GM19238 (cell line): ENCODE results near the gene ACTG1.
"Not testable (repeated sequence)": the region's sequence is repeated elsewhere in the genome, so short reads cannot be mapped to it uniquely, and the experiment has no call there.

ENCODE experiments used
- DNase-seq: peaks from one replicate; pipeline ENCODE4 v3.0.0; 2011; ENCODE audit warnings: low spot score; ENCODE audit not compliant: insufficient read length

The ACTG1 gene

DNA sequence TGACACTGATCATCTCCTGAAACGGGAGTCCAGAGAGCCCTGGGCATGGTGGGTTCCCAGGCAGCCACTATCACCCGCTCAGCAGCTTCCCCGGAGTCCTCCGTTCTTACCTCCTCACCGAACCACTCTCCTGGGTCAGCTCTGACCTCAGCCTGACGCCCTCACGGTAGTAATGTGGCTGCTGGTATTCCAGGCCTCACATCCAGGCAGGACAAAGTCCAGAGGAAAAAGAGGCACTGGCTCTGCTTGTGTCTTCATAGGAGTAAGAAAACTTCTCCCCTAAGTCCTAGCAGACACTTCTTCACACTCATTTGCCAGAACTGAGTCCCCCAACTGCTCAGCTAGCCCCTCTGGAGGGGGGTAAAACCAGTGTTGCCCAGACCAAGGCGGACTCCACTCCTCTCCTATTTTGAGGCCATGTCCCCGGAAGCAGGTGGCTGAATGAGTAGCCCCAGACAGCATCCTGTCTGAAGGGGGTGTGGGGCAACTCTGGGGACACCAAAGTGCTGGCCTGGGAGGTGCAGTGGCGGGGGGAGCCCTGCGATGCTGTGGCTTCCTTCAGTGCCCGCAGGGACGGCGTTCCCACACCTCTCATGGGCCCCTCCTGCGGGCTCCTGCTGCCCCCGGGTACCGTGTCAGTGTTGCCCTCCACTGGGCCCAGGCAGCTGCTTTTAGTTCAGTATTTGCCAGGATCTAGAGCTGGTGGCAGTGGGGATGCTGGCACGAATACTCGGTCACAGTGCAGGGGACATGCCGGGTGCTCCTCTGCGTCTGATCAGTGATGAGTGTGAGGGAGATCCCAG, 20.9 kb upstream of the ACTG1 start:
- DNase-seq: no peak

- DNase-seq: no peak
These were observed 20.1 kb upstream of the ACTG1 start for GRCh38 chr17:81532490-81533287.

DNA sequence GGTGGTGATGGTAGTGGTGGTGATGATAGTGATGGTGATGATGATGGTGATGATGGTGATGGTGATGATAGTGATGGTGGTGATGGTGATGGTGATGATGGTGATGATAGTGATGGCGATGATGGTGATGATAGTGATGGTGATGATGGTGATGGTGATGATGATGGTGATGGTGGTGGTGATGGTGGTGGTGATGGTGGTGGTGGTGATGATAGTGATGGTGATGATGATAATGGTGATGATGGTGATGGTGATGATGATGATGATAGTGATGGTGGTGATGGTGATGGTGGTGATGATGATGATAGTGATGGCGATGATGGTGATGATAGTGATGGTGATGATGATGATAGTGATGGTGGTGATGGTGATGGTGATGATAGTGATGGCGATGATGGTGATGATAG, 19.4 kb upstream of the ACTG1 start:
- DNase-seq: not testable (repeated sequence)

DNA sequence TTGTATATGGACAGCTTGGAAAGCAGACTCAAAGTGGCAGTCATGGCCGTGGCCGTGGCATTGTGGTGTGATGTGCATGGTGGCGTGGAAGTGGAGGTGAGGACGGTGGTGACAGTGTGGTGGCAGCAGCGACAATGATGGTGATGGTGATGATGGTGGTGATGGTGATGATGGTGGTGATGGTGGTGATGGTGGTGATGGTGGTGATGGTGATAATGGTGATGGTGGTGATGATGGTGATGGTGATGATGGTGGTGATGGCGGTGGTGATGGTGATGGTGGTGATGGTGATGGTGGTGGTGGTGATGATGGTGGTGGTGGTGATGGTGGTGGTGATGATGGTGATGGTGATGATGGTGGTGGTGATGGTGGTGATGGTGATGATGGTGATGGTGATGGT, 18.4 kb upstream of the ACTG1 start:
- not testable (repeated sequence) for DNase-seq

DNA sequence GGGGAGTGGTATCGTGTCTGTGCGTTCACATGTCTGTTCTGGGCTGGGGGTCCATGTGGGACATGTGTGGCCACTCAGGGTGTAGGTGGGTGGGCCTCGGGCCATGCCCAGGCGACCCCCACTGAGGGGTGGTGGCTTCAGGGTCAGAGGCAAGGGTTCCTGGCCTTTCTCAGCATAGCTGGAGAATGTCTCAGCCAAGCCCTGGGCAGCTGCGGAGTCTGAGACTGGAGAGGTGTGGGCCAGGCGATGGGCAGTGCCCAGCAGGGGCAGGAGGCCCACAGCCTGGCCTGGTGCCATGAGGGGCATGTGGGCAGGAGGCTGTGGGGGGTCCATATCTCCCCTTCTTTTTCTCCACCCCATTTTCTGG, 16.8 kb upstream of the ACTG1 start:
- no peak for DNase-seq

GRCh38 chr17:81528651-81529436, 16.2 kb upstream of the ACTG1 start:
- DNase-seq: no peak

DNA sequence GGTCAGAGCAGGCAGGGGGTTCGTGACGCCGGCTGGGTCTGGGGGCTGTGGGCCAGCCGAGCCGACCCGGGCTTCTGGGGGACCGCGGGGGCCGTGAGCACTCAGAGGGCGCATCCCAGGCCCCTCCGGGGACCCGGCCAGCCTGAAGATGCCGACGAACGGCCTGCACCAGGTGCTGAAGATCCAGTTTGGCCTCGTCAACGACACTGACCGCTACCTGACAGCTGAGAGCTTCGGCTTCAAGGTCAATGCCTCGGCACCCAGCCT, 15.7 kb upstream of the ACTG1 start:
- no peak for DNase-seq

DNA sequence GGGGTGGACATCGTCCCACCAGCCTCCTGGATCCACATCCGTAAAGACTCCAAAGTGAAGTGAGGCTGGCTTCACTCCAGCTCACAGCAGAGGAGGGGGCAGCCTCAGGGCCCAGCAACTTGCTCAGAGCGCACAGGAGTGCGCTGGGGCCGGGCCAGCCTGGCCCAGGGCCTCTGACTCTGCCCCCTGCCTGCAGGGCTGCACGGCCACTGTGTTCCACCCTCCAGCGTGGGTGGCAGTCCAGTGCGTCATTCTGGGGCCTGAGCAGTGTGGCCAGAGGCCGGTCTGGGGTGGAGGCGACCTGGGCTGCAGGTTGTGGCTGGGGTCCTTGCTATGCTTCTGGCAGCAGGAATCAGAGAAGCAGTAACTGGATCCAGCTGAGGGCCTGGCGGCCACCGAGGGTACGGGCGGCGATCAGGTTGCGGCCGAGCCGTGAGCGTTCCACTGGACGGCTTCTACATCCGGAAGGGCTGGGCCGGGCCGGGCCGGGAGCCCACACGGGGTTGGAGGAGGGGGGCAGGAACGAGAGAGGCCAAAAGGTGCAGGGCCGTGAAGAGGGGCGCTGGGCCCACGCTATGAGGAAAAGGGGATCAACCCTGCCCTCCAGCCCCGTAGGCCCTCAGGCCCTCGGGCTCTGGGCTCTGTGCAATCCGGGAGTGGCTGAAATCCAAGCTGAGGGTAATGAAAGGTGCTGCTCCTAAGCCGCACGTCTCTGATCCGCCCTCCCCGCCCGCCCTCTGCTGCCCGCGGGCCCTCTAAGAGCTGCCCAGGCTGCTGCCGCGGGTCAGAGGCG, 15.2 kb upstream of the ACTG1 start, which contains the start of gene FSCN2:
Gene FSCN2 (plus strand): TSS at position 787 of the 793 bp plus-strand sequence. CDS start 155 bp downstream, outside the sequence.
- DNase-seq: no peak

DNA sequence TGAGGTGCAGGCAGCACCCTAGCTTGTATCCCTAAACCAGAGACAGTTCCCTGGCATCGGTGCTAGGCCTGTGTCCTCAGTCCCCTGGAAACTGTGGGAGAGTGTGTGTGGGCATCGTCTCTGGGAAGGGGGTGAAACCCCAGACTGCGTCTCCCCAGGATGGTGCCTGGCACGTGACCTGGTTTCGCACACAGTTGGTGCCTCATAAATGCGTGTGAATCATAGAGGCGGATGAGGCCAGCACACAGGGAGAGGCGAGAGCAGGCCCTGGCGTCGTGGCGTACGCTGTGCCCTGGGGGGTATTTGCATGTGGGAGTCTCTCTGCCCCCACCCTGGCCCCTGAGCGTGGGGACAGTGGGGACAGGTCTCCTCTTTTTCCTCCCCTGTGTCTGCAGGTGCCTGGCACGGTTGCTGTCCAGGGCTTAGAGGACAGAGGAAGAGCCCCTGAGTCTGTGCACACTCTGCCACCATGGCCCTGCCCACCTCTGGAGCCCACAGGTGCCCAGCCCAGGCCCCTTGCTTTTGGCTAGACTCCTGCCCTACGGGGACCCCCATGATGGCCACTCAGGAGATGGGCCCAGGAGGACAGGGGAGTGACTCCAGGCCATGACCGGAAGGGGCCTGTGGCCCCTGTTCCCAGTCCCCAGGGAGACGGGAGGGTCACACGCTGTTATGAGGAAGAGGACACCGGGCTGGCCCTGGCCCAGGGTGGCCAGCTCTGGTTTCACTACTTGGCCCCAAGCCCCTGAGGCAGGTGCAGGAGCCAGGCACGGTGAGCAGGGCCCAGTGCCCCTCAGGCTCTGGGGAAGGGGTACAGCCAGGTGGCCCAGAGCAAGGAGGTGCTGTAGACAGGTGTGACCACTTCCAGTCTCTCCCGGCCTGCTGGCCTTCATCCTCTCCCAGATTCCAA, 14.3 kb upstream of the ACTG1 start:
- DNase-seq: no peak

- DNase-seq: no peak
These were observed 12.2 kb upstream of the ACTG1 start for GRCh38 chr17:81524865-81525159.

DNA sequence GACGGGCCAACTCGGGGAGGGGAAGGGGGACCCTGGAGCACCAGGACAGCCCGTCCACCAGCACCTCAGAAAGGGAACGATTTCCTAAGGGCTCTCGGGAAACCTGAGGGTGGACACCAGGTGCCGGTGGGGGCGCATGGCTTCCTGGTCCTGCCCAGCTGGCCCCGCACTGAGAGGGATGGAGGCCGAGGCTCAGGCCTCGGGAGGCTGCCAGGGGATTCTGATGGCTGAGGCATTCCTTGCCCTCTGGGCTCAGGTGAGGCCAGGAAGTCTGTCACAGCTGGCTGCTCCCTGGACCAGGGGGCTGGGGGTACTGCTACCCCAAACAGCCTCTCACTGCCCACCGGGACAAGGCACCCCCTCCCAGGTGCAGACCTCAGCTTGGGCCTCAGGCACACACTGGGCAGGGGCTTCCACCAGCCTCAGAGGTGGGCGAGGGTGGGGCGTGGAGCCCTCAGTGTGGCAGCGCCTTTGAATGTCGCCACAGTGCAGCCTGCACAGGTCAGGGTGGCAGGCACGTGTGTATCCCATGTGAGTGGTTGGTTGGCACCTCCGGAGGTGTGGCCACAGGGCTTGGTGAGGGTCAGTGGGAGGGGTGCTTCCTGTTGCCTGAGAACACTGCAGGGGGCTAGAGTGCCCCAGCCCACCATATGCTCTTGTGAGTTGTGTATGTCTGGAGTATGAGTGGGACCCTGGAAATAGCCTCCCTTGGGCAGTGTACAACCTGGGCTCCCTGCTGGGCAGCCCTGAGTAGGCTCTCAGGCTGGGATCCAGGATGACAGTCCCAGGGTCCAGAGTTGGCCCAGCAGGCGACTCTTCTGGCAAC, 11.7 kb upstream of the ACTG1 start:
- no peak for DNase-seq

DNA sequence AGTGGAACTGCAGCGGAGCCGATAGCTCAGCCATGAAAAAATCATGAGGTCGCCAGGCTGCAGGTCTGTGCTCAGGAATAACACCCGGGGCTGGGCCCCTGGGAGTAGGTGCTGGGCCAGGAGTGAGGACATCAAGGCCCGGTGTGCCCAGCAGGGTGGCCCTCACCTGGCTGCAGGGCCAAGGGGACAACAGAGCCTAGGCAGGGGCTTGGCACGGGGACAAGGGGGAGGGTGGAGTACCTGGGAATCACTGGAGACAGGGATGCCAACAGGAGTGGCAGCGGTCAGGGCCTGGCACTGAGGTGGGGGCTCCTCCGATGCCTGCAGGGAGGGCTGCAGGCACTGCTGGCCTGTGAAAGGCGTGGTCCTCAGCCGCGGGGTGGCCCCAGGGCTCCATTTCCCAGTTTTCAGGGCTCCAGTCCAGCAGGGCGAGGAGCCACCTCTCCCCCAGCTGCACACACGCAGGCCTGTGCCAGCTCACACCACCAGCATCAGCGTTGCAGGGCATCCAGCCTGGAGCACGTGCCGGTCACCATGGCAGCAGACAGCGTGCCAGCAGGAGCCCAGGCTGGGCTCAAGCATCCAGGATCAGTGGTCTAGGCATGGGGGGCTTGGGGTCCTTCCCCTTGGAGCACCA, 10.9 kb upstream of the ACTG1 start:
- DNase-seq: no peak

- no peak for DNase-seq
These were observed 10.1 kb upstream of the ACTG1 start for GRCh38 chr17:81522491-81523401.

DNA sequence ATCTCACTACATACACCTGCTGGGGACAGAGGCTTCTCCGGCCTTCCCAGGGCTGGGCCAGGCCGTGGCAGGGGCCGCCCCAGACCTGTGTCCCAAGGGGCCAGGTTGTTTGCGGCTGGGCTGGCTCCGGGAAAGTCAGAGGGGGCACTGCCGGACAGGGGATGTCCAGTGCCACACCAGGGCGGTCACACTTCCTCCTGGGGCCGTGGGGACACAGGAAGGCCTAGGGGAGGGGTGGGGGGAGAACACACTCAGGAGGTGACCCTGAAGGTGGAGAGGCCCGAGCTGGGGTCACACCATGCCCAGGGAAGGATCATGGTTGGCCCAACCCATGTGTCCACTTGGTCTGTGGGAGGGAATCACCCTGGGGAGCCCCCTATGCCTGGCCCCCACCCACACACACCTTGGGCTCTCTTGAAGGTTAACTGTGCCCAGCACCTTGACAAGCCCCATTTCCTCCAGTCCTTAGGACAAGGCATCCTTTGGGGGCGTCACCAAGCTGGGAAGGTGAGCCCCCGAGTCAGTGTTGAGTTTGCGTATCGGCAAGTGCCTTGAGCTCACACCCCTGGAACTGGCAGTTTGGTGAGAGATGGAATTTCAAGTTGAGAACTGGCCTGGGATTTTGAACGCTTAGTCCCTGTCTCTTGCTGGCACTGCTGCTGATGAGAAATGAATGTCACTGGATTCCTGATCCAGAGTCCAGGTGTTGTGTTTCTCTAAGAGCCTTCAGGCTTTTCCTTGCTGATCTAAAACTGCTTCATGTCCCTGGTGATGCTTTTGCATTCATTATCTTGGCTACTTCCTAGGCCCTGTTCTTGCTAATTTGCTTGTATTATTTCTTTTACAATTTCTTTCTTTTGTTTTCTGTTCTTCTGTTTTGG, 7.7 kb upstream of the ACTG1 start:
- DNase-seq: no peak

DNA sequence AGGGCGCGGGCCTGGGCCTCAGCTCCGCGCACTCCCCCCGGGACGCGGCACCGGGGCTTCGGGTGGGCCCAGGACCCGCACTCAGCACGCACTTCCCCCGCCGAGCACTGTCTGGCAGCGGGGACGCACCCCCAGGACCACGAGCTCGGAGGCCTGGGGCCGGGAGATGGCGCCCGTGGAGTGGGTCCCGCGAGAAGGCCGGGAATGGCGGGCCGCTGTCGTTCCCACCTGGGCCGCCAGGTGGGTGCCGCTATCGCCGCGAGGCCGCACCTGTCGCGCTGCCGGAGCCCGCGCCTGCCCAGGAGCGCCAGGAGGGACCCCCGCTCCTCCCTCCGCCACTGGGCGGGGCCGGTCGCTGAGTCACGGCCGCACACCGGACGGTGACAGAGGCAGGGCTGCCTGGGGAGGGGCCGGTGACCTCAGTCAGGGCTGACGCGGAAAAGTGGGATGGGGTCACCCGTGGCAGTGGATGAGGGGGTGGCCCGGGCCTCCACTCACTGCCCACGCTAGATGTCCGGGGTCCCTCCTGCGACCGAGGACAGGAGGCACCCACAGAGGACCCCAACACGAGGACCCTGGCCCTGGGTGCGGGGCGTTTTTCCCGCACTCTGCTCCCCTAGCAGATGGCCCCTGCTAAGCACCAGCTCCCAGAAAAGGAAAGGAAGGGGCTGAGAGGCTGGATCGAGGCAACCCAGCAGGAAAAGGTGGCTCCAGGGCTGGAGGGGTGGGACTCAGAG, 6.9 kb upstream of the ACTG1 start:
- peak; percentile 74 for DNase-seq

DNA sequence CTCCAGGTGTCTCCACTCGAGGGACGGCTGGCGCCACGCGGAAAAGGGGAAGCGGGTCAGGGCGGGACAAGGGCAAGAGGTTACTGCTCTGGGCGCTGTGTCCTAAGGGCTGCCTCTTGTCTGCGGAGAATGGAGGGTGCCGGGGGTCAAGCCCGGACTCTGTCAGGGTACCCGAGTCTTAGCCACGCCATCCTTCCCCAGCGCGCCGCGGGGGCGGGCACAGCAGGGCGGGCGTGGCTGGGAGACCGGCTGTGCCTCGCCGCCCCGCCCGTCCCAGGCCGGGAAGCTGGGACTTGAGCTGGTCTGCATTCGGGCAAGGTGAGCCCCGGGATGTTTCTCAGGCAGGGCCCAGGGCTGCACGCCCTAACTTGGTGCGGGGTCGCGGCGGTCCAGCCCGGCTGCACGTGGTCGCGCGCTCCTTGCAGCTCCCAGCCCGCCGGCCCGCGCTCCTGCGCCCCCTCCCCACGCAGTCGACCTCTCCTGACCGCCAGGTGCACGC, 6.2 kb upstream of the ACTG1 start:
- no peak for DNase-seq
